Endothelial cell of umbilical vein (primary cell): ENCODE results near the gene PRIMPOL. TPM values are rescaled to one million over a fixed set of nuclear protein-coding genes. Genes with fewer than 3 reads are reported as not detected.

Experiments
- BruUV-seq: library from RNA; stranded (reverse); fragments of 400-500 nt; replicated peaks from 2 replicates; lab custom pipeline; 2021; lab: Mats Ljungman, UMichigan
- CTCF ChIA-PET: fragments of 300-600, 350-600 bp; sonication (Branson Sonifier 250); formaldehyde crosslinking; loops from one replicate; lab custom pipeline; 2021; ENCODE audit warnings: antibody characterized with exemption, inconsistent platforms; lab: Charles Lee
- POLR2A ChIA-PET: fragments of 300-600, 350-600 bp; sonication (Branson Sonifier 250); formaldehyde crosslinking; loops from one replicate; lab custom pipeline; 2021; ENCODE audit warnings: antibody characterized with exemption, inconsistent platforms; lab: Charles Lee
- DNase-seq: peaks from one replicate; pipeline ENCODE4 v3.0.0-alpha.2; 2011; ENCODE audit warnings: low read depth, low spot score
- FAIRE-seq: peaks from 2 replicates; lab custom pipeline; 2011; peaks lifted over from hg19 to GRCh38; lab: Jason Lieb, UNC
- H2AFZ ChIP-seq: 2 replicates; pipeline ENCODE4 v1.6.0; 2012; ENCODE audit warnings: low read depth, low read length, control low read depth, inconsistent platforms
- H3K27ac ChIP-seq: 2 replicates; pipeline ENCODE4 v1.5.1; 2011; ENCODE audit warnings: low read depth, mild to moderate bottlenecking, control low read depth, low read length, moderate library complexity; ENCODE audit not compliant: insufficient read depth
- H3K27me3 ChIP-seq, 2 experiments: 2 replicates each; pipeline versions ENCODE4 v1.6.0 to v1.6.1; 2011; ENCODE audit warnings: low read length in 2 of 2, mixed read lengths in 1 of 2; ENCODE audit not compliant: control insufficient read depth in 2 of 2, insufficient read depth in 2 of 2
- H3K36me3 ChIP-seq, 2 experiments: 2 replicates in 1 of 2; 3 replicates in 1 of 2; pipeline ENCODE4 v1.5.1; 2011; ENCODE audit warnings: low read length in 2 of 2, mild to moderate bottlenecking in 1 of 2, moderate library complexity in 1 of 2; ENCODE audit not compliant: control insufficient read depth in 2 of 2, insufficient read depth in 2 of 2; ENCODE audit errors: extremely low read depth in 1 of 2
- H3K4me1 ChIP-seq: 3 replicates; pipeline ENCODE4 v1.5.1; 2011; ENCODE audit warnings: mild to moderate bottlenecking, low read length; ENCODE audit not compliant: control insufficient read depth, insufficient read depth; ENCODE audit errors: extremely low read depth
- H3K4me2 ChIP-seq: 2 replicates; pipeline ENCODE4 v1.6.1; 2011; ENCODE audit warnings: low read length, control low read depth, mixed read lengths; ENCODE audit not compliant: insufficient read depth
- H3K4me3 ChIP-seq, 3 experiments: fragments of 200-600 bp in 1 of 3; sonication (generic), shearing (Covaris generic) in 1 of 3; replicated peaks in 1 of 3; 2 replicates each; pipeline ENCODE4 v1.5.1; 2011 to 2016; ENCODE audit warnings: control low read depth in 3 of 3, low read length in 3 of 3, mild to moderate bottlenecking in 2 of 3, inconsistent platforms in 1 of 3, low read depth in 1 of 3, moderate library complexity in 1 of 3; ENCODE audit not compliant: insufficient read depth in 1 of 3
- H3K79me2 ChIP-seq: 2 replicates; pipeline ENCODE4 v1.6.0; 2012; ENCODE audit warnings: low read length, inconsistent platforms; ENCODE audit not compliant: control insufficient read depth, insufficient read depth
- H3K9ac ChIP-seq: replicated peaks from 2 replicates; pipeline ENCODE3; 2011; ENCODE audit warnings: low read length, control low read depth; ENCODE audit not compliant: insufficient read depth; ENCODE audit errors: extremely low read depth
- H3K9me1 ChIP-seq: replicated peaks from 3 replicates; pipeline ENCODE4 v1.6.0; 2011; ENCODE audit warnings: mild to moderate bottlenecking, low read length; ENCODE audit not compliant: control insufficient read depth, insufficient read depth; ENCODE audit errors: extremely low read depth
- H3K9me3 ChIP-seq: replicated peaks from 2 replicates; pipeline ENCODE4 v1.5.1; 2012; ENCODE audit warnings: low read length, inconsistent platforms; ENCODE audit not compliant: control insufficient read depth, insufficient read depth
- H4K20me1 ChIP-seq: replicated peaks from 2 replicates; pipeline ENCODE3; 2011; ENCODE audit warnings: mild to moderate bottlenecking, low read length; ENCODE audit not compliant: control insufficient read depth, insufficient read depth; ENCODE audit errors: extremely low read depth
- CTCF ChIP-seq, 2 donors: IDR thresholded peaks; 1 replicate in 1 of 2; 2 replicates in 1 of 2; pipeline ENCODE4 v1.5.1; 2011; ENCODE audit warnings: low read length in 2 of 2, mild to moderate bottlenecking in 2 of 2, moderate library complexity in 2 of 2, control low read depth in 1 of 2, inconsistent platforms in 1 of 2, low read depth in 1 of 2; ENCODE audit not compliant: insufficient read depth in 1 of 2; ENCODE audit errors: extremely low read depth in 1 of 2
- EZH2 ChIP-seq: IDR thresholded peaks from 2 replicates; pipeline ENCODE4 v1.6.1; 2012; ENCODE audit warnings: borderline replicate concordance, low read depth, mild to moderate bottlenecking, moderate library complexity, low read length, inconsistent platforms; ENCODE audit not compliant: severe bottlenecking
- FOS ChIP-seq: IDR thresholded peaks from 2 replicates; pipeline ENCODE4 v1.6.1; 2011; ENCODE audit warnings: mild to moderate bottlenecking, low read length, moderate library complexity, borderline replicate concordance; ENCODE audit not compliant: insufficient read depth
- GATA2 ChIP-seq: IDR thresholded peaks from 2 replicates; pipeline ENCODE4 v1.7.0; 2011; ENCODE audit warnings: low read depth, mild to moderate bottlenecking, moderate library complexity, mixed read lengths, low read length; ENCODE audit not compliant: insufficient read length, insufficient read depth
- JUN ChIP-seq: IDR thresholded peaks from 2 replicates; pipeline ENCODE4 v1.6.1; 2011; ENCODE audit warnings: borderline replicate concordance, low read depth; ENCODE audit not compliant: insufficient read length, insufficient read depth
- MYC ChIP-seq: IDR thresholded peaks from one replicate; pipeline ENCODE4 v1.6.1; 2011; ENCODE audit warnings: mild to moderate bottlenecking, low read depth, low read length
- POLR2A ChIP-seq: IDR thresholded peaks from 2 replicates; pipeline ENCODE4 v1.6.1; 2012; ENCODE audit warnings: low read depth, mild to moderate bottlenecking, control low read depth, low read length
- POLR2AphosphoS5 ChIP-seq: IDR thresholded peaks from 2 replicates; pipeline ENCODE4 v1.6.1; 2012; ENCODE audit warnings: low read depth, mild to moderate bottlenecking, control low read depth, low read length, moderate library complexity; ENCODE audit not compliant: insufficient read depth
- dilution Hi-C: fragments of 300-500 bp; cut with MboI; formaldehyde crosslinking; loops from one replicate; pipeline ENCODE4 v1.15.0; 2019; ENCODE audit warnings: low sequenced_read_pairs; ENCODE audit not compliant: extremely low pct_ligation_motif_present
- intact Hi-C: fragments of 100-400 bp; cut with micrococcal nuclease; formaldehyde crosslinking; loops from one replicate; pipeline ENCODE4 v1.10.0; 2022
- polyA plus RNA-seq, 4 experiments: library from polyadenylated mRNA; depleted of rRNA in 3 of 4; stranded (reverse) in 3 of 4; unstranded in 1 of 4; fragments of >200 nt; gene quantifications; 2 replicates each; pipeline versions ENCODE4 v1.2.1 to v1.2.3, GENCODE V29; 2011 to 2012; ENCODE audit warnings: missing spikeins in 1 of 4
- total RNA-seq: library from RNA; stranded (reverse); gene quantifications from 2 replicates; pipeline ENCODE4 v1.2.3, GENCODE V29; 2021
- TF ChIP-seq, protein P1 (sequence below): IDR thresholded peaks from 2 replicates; pipeline ENCODE4 v1.6.1; 2011; ENCODE audit not compliant: insufficient read depth, insufficient read length

PRIMPOL gene
- total and polyA plus RNA-seq, 2 donors (not counting 3 experiments of a cell fraction or from before 2014, with no cell fraction given) = 5.9 to 11.1 TPM

DNA sequence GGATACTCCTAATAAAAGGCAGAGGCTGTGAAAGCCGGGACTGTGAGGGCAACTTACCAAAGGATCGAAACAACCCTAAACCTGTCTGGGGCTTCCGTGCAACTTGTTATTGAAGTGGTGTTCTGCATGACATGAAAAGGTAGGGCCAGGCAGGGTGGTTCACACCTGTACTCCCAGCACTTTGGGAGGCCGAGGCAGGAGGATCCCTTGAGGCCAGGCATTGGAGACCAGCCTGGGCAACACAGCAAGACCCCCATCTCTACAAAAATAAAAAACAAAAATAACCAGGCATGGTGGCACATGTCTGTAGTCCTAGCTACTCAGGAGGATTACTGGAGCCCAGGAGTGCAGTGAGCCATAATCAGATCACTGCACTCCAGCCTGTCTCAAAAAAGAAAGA lies 12.6 kb upstream of the PRIMPOL start:
- ChIA-PET CTCF (no interaction called here), POLR2A (no interaction called here)
- no peak for FAIRE-seq
- no peak for DNase-seq
- no peaks in the 10 kb centered on the region for H3K4me1 ChIP-seq
- H2AFZ ChIP-seq = no peak overlapping the region
- H3K9ac ChIP-seq = no peak overlapping the region
- H4K20me1 ChIP-seq = no peaks in the 10 kb centered on the region
- no peaks in the 10 kb centered on the region for H3K27me3 ChIP-seq
- BruUV-seq = no TSS peak
- no peak overlapping the region for H3K27ac ChIP-seq
- intact Hi-C loops (no loop called here), dilution Hi-C loops (no loop called here)
- H3K79me2 ChIP-seq = peaks cover 71% of the 10 kb centered on the region
- no peaks in the 10 kb centered on the region for H3K9me1 ChIP-seq
- H3K4me3 ChIP-seq = no peak overlapping the region
- H3K36me3 ChIP-seq = peaks cover 22 to 24% of the 10 kb centered on the region in 2 experiments
- no peak overlapping the region for H3K4me2 ChIP-seq
- no peak for TF ChIP-seq JUN
- no peak for TF ChIP-seq MYC
- TF ChIP-seq CTCF (IDR thresholded peaks at IDR 0.05; ENCODE audit: extremely low read depth in 1 of 2, insufficient read depth in 1 of 2, low read depth in 1 of 2, low read length in 2 of 2) = no peak
- no peak for TF ChIP-seq EZH2
- no peak for TF ChIP-seq GATA2
- no peak for TF ChIP-seq POLR2AphosphoS5
- no peak for TF ChIP-seq FOS
- TF ChIP-seq, protein P1, sequence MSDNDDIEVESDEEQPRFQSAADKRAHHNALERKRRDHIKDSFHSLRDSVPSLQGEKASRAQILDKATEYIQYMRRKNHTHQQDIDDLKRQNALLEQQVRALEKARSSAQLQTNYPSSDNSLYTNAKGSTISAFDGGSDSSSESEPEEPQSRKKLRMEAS = no peak
- TF ChIP-seq POLR2A = no peak
- H3K9me3 ChIP-seq = no peaks in the 10 kb centered on the region
